Renal cortical epithelial cell (primary cell): ENCODE results near the gene RNF13. TPM values are rescaled to one million over a fixed set of nuclear protein-coding genes. Genes with fewer than 3 reads are reported as not detected.
"Not testable (repeated sequence)": the region's sequence is repeated elsewhere in the genome, so short reads cannot be mapped to it uniquely, and the experiment has no call there.

ENCODE experiments used
- DNase-seq: peaks from one replicate; pipeline ENCODE4 v3.0.0-alpha.2; 2011; ENCODE audit warnings: low read depth
- total RNA-seq: library from RNA; depleted of rRNA; stranded (reverse); fragments of >200 nt; gene quantifications from 2 replicates; pipeline ENCODE4 v1.2.3, GENCODE V29; 2014

RNF13 gene
- total RNA-seq, 1 donor from 2014 or later = 101 TPM

GRCh38 chr3:149801195-149801594, 11.8 kb upstream of the RNF13 start:
- DNase-seq = no peak

GRCh38 chr3:149801639-149802038, 11.4 kb upstream of the RNF13 start:
- DNase-seq = no peak

GRCh38 chr3:149806171-149806778, 6.7 kb upstream of the RNF13 start:
- no peak for DNase-seq

GRCh38 chr3:149808209-149808829, 4.7 kb upstream of the RNF13 start:
- DNase-seq = peak; percentile 76

- no peak for DNase-seq
Measured at GRCh38 chr3:149809699-149810098, 3.3 kb upstream of the RNF13 start.

- no peak for DNase-seq
Measured at GRCh38 chr3:149810846-149811245, 2.2 kb upstream of the RNF13 start.

- DNase-seq = peak; percentile 75
Measured at GRCh38 chr3:149812165-149812605, 830 bp upstream of the RNF13 start.

- DNase-seq = peak; percentile 47
Measured at GRCh38 chr3:149813367-149814281, 609 bp downstream of the RNF13 start.

GRCh38 chr3:149815321-149815720, 2.3 kb downstream of the RNF13 start:
- DNase-seq = no peak

GRCh38 chr3:149815728-149816127, 2.7 kb downstream of the RNF13 start:
- no peak for DNase-seq

- DNase-seq = no peak
Measured at GRCh38 chr3:149816311-149816710, 3.3 kb downstream of the RNF13 start.

- peak; percentile 61 for DNase-seq
Measured at GRCh38 chr3:149816986-149817385, 4.0 kb downstream of the RNF13 start.

GRCh38 chr3:149819432-149819831, 6.4 kb downstream of the RNF13 start:
- no peak for DNase-seq

GRCh38 chr3:149820183-149820582, 7.2 kb downstream of the RNF13 start:
- peak; percentile 14 for DNase-seq

- DNase-seq = no peak
Measured at GRCh38 chr3:149826636-149827035, 13.6 kb downstream of the RNF13 start.

GRCh38 chr3:149828390-149828789, 15.4 kb downstream of the RNF13 start:
- DNase-seq = no peak

GRCh38 chr3:149829631-149830030, 16.6 kb downstream of the RNF13 start:
- not testable (repeated sequence) for DNase-seq

GRCh38 chr3:149830902-149831301, 17.9 kb downstream of the RNF13 start:
- no peak for DNase-seq

- DNase-seq = no peak
Measured at GRCh38 chr3:149831321-149831720, 18.3 kb downstream of the RNF13 start.

GRCh38 chr3:149832086-149832485, 19.1 kb downstream of the RNF13 start:
- DNase-seq = no peak

GRCh38 chr3:149833241-149833640, 20.2 kb downstream of the RNF13 start:
- DNase-seq = no peak

- DNase-seq = not testable (repeated sequence)
Measured at GRCh38 chr3:149838491-149838890, 25.5 kb downstream of the RNF13 start.

GRCh38 chr3:149839469-149839868, 26.5 kb downstream of the RNF13 start:
- not testable (repeated sequence) for DNase-seq
